Gastroesophageal sphincter (tissue), 3 donors: ENCODE data around the gene B4GALNT2.

Experiments used
- EP300 ChIP-seq: sonication (generic); formaldehyde crosslinking; IDR thresholded peaks from one replicate; pipeline ENCODE4 v1.6.1; 2017; ENCODE audit warnings: antibody characterized with exemption, mild to moderate bottlenecking
- POLR2AphosphoS5 ChIP-seq: sonication (generic); formaldehyde crosslinking; IDR thresholded peaks from one replicate; pipeline ENCODE4 v1.6.1; 2017; ENCODE audit warnings: antibody characterized with exemption
- TF ChIP-seq, protein P1 (sequence below), 4 experiments: fragments of 200-600 bp in 2 of 4; fragments of 450-650 bp in 2 of 4; sonication (generic) in 1 of 4; IDR thresholded peaks; one replicate each; pipeline ENCODE4 v1.5.1; 2017 to 2019; ENCODE audit warnings: antibody characterized with exemption in 4 of 4, mild to moderate bottlenecking in 2 of 4, moderate library complexity in 2 of 4

DNA sequence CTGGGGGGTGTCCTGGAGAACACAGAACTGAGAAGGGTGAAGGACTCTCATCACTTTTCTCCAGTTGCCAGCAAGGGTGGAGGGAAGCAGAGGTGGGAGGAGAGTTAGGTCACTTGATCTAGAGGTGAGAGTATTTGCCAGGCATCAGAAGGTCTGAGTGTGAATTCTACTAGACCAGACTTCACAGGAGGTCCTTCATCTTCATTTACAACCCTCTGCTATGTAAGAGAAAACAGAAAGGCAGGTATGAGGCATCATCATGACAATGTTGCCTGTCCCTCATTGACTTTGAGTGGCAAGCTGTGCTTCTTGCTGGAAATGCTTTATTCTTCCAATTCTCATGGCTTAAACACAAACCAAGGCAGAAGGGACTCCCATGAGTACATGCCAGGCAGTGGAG, 45.9 kb upstream of the B4GALNT2 start:
- TF ChIP-seq POLR2AphosphoS5 (no peak), EP300 (no peak)
- TF ChIP-seq, protein P1, sequence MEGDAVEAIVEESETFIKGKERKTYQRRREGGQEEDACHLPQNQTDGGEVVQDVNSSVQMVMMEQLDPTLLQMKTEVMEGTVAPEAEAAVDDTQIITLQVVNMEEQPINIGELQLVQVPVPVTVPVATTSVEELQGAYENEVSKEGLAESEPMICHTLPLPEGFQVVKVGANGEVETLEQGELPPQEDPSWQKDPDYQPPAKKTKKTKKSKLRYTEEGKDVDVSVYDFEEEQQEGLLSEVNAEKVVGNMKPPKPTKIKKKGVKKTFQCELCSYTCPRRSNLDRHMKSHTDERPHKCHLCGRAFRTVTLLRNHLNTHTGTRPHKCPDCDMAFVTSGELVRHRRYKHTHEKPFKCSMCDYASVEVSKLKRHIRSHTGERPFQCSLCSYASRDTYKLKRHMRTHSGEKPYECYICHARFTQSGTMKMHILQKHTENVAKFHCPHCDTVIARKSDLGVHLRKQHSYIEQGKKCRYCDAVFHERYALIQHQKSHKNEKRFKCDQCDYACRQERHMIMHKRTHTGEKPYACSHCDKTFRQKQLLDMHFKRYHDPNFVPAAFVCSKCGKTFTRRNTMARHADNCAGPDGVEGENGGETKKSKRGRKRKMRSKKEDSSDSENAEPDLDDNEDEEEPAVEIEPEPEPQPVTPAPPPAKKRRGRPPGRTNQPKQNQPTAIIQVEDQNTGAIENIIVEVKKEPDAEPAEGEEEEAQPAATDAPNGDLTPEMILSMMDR (IDR thresholded peaks at IDR 0.05), result no peak
